Activated CD4-positive, alpha-beta memory T cell treated with anti-CD3 and anti-CD28 coated beads, Interleukin-2, amount 10 ng/mL, durations not matched to agents 7 days and 5 days (primary cell): ENCODE data around the gene SPATA9. TPM values are rescaled to one million over a fixed set of nuclear protein-coding genes. Genes with fewer than 3 reads are reported as not detected.
"Not testable (repeated sequence)": the region's sequence is repeated elsewhere in the genome, so short reads cannot be mapped to it uniquely, and the experiment has no call there.

Experiments
- CTCF ChIA-PET: fragments of 350-600 bp; sonication (Branson Sonifier 250); formaldehyde crosslinking; loops from one replicate; lab custom pipeline; 2021; ENCODE audit warnings: antibody characterized with exemption, inconsistent platforms; lab: Charles Lee
- POLR2A ChIA-PET: fragments of 350-600 bp; sonication (Branson Sonifier 250); formaldehyde crosslinking; loops from one replicate; lab custom pipeline; 2021; ENCODE audit warnings: antibody characterized with exemption; lab: Charles Lee
- DNase-seq: peaks from one replicate; pipeline ENCODE4 v3.0.0-alpha.2; 2020
- H3K27ac Mint-ChIP-seq: one replicate; pipeline ENCODE4 v1.8.0; 2021; ENCODE audit warnings: mild to moderate bottlenecking, mixed read lengths
- H3K27me3 Mint-ChIP-seq: one replicate; pipeline ENCODE4 v1.8.0; 2021; ENCODE audit warnings: mixed read lengths
- H3K36me3 Mint-ChIP-seq: one replicate; pipeline ENCODE4 v1.8.0; 2021; ENCODE audit warnings: low read depth, mixed read lengths
- H3K4me1 Mint-ChIP-seq: one replicate; pipeline ENCODE4 v1.8.0; 2021; ENCODE audit warnings: mixed read lengths
- H3K4me3 Mint-ChIP-seq: one replicate; pipeline ENCODE4 v1.8.0; 2021; ENCODE audit warnings: mild to moderate bottlenecking, mixed read lengths
- H3K9me3 Mint-ChIP-seq: one replicate; pipeline ENCODE4 v1.8.0; 2021; ENCODE audit warnings: mixed read lengths
- total RNA-seq, 2 experiments: library from RNA; stranded (reverse); gene quantifications; one replicate each; pipeline ENCODE4 v1.2.3, GENCODE V29; 2021

SPATA9 gene
- total RNA-seq, 2 experiments from 2014 or later, result not detected

- no peak overlapping the region for H3K27ac Mint-ChIP-seq
- no peak for DNase-seq
- POLR2A ChIA-PET, result no interaction called here
- CTCF ChIA-PET, result no interaction called here
- no peak overlapping the region for H3K4me3 Mint-ChIP-seq
- H3K36me3 Mint-ChIP-seq, result peaks cover 2% of the 10 kb centered on the region
- no peaks in the 10 kb centered on the region for H3K9me3 Mint-ChIP-seq
- peaks cover 24% of the 10 kb centered on the region for H3K27me3 Mint-ChIP-seq
- H3K4me1 Mint-ChIP-seq, result peaks cover 22% of the 10 kb centered on the region
These were observed 28.9 kb upstream of the SPATA9 start for GRCh38 chr5:95711501-95712346.

- Mint-ChIP-seq H3K4me1 (peaks cover 16% of the 10 kb centered on the region), H3K27me3 (peaks cover 19% of the 10 kb centered on the region)
- POLR2A ChIA-PET, H3K27ac Mint-ChIP-seq, H3K36me3 Mint-ChIP-seq, CTCF ChIA-PET, H3K9me3 Mint-ChIP-seq, DNase-seq, H3K4me3 Mint-ChIP-seq: not testable (repeated sequence)
These were observed 28.1 kb upstream of the SPATA9 start for GRCh38 chr5:95710651-95711500.

GRCh38 chr5:95709967-95710650 lies 27.3 kb upstream of the SPATA9 start:
- H3K27me3 Mint-ChIP-seq, result peaks cover 18% of the 10 kb centered on the region
- DNase-seq, result no peak
- no peak overlapping the region for H3K27ac Mint-ChIP-seq
- peaks cover 10% of the 10 kb centered on the region for H3K4me1 Mint-ChIP-seq
- H3K9me3 Mint-ChIP-seq, result no peaks in the 10 kb centered on the region
- no peak overlapping the region for H3K4me3 Mint-ChIP-seq
- ChIA-PET POLR2A (no interaction called here), CTCF (no interaction called here)
- H3K36me3 Mint-ChIP-seq, result no peaks in the 10 kb centered on the region

GRCh38 chr5:95708876-95709275 lies 26.1 kb upstream of the SPATA9 start:
- DNase-seq, result no peak
- POLR2A ChIA-PET, result no interaction called here
- CTCF ChIA-PET, result no interaction called here

GRCh38 chr5:95707534-95708188 lies 24.9 kb upstream of the SPATA9 start:
- H3K4me3 Mint-ChIP-seq, H3K36me3 Mint-ChIP-seq, H3K9me3 Mint-ChIP-seq, CTCF ChIA-PET, H3K27ac Mint-ChIP-seq, DNase-seq, POLR2A ChIA-PET, H3K4me1 Mint-ChIP-seq: not testable (repeated sequence)
- peaks cover 16% of the 10 kb centered on the region for H3K27me3 Mint-ChIP-seq

More at GRCh38 chr5:95708876-95709275, 26.1 kb upstream of the SPATA9 start:
- H3K27me3 Mint-ChIP-seq, result peaks cover 14% of the 10 kb centered on the region
- H3K27ac Mint-ChIP-seq, result no peak overlapping the region
- H3K36me3 Mint-ChIP-seq, result no peaks in the 10 kb centered on the region
- H3K4me3 Mint-ChIP-seq, result no peak overlapping the region
- peaks cover 6% of the 10 kb centered on the region for H3K4me1 Mint-ChIP-seq
- H3K9me3 Mint-ChIP-seq, result no peaks in the 10 kb centered on the region

GRCh38 chr5:95707055-95707454 lies 24.3 kb upstream of the SPATA9 start:
- peaks cover 16% of the 10 kb centered on the region for H3K27me3 Mint-ChIP-seq
- ChIA-PET CTCF (no interaction called here), POLR2A (no interaction called here)
- no peak overlapping the region for H3K4me3 Mint-ChIP-seq
- H3K27ac Mint-ChIP-seq, result no peak overlapping the region
- H3K4me1 Mint-ChIP-seq, result no peaks in the 10 kb centered on the region
- no peak for DNase-seq
- no peaks in the 10 kb centered on the region for H3K9me3 Mint-ChIP-seq
- no peaks in the 10 kb centered on the region for H3K36me3 Mint-ChIP-seq

GRCh38 chr5:95706196-95706595 lies 23.4 kb upstream of the SPATA9 start:
- DNase-seq, CTCF ChIA-PET, H3K4me1 Mint-ChIP-seq, H3K9me3 Mint-ChIP-seq, H3K36me3 Mint-ChIP-seq, H3K27ac Mint-ChIP-seq, H3K4me3 Mint-ChIP-seq: not testable (repeated sequence)
- peaks cover 18% of the 10 kb centered on the region for H3K27me3 Mint-ChIP-seq
- POLR2A ChIA-PET, result interaction anchor here (0.6 kb wide), 1 partner anchor 298 kb away, joined by 3 read pairs; no protein-coding TSS in a partner anchor

- no peaks in the 10 kb centered on the region for H3K9me3 Mint-ChIP-seq
- H3K4me1 Mint-ChIP-seq, result no peaks in the 10 kb centered on the region
- no peak overlapping the region for H3K4me3 Mint-ChIP-seq
- peaks cover 21% of the 10 kb centered on the region for H3K27me3 Mint-ChIP-seq
- no peak for DNase-seq
- ChIA-PET CTCF (interaction anchor here (1.5 kb wide), 1 partner anchor 77 kb away, joined by 3 read pairs; no protein-coding TSS in a partner anchor), POLR2A (no interaction called here)
- H3K36me3 Mint-ChIP-seq, result no peaks in the 10 kb centered on the region
- H3K27ac Mint-ChIP-seq, result no peak overlapping the region
These were observed 21.4 kb upstream of the SPATA9 start for GRCh38 chr5:95704150-95704549.

GRCh38 chr5:95701074-95701473 lies 18.3 kb upstream of the SPATA9 start:
- H3K4me3 Mint-ChIP-seq, result no peak overlapping the region
- no peaks in the 10 kb centered on the region for H3K36me3 Mint-ChIP-seq
- H3K9me3 Mint-ChIP-seq, result no peaks in the 10 kb centered on the region
- no peaks in the 10 kb centered on the region for H3K4me1 Mint-ChIP-seq
- no peak overlapping the region for H3K27ac Mint-ChIP-seq
- ChIA-PET POLR2A (no interaction called here), CTCF (no interaction called here)
- peaks cover 31% of the 10 kb centered on the region for H3K27me3 Mint-ChIP-seq
- no peak for DNase-seq

- Mint-ChIP-seq H3K27ac (no peak overlapping the region), H3K4me3 (no peak overlapping the region), H3K36me3 (no peaks in the 10 kb centered on the region), H3K9me3 (no peaks in the 10 kb centered on the region), H3K27me3 (peaks cover 38% of the 10 kb centered on the region), H3K4me1 (no peaks in the 10 kb centered on the region)
- ChIA-PET POLR2A (no interaction called here), CTCF (no interaction called here)
- no peak for DNase-seq
These were observed 16.5 kb upstream of the SPATA9 start for GRCh38 chr5:95699337-95699736.

GRCh38 chr5:95697781-95698681 lies 15.2 kb upstream of the SPATA9 start:
- H3K4me3 Mint-ChIP-seq, result no peak overlapping the region
- no peak for DNase-seq
- ChIA-PET POLR2A (interaction anchor here (0.6 kb wide), 1 partner anchor 150 kb away, joined by 3 read pairs; no protein-coding TSS in a partner anchor), CTCF (interaction anchor here (1.3 kb wide), 1 partner anchor 34 kb away, joined by 4 read pairs; no protein-coding TSS in a partner anchor)
- no peaks in the 10 kb centered on the region for H3K4me1 Mint-ChIP-seq
- peaks cover 41% of the 10 kb centered on the region for H3K27me3 Mint-ChIP-seq
- H3K27ac Mint-ChIP-seq, result no peak overlapping the region
- no peaks in the 10 kb centered on the region for H3K9me3 Mint-ChIP-seq
- H3K36me3 Mint-ChIP-seq, result no peaks in the 10 kb centered on the region

GRCh38 chr5:95690333-95690732 lies 7.5 kb upstream of the SPATA9 start:
- Mint-ChIP-seq H3K4me3 (no peak overlapping the region), H3K27me3 (peaks cover 34% of the 10 kb centered on the region), H3K27ac (no peak overlapping the region), H3K9me3 (no peaks in the 10 kb centered on the region), H3K36me3 (no peaks in the 10 kb centered on the region), H3K4me1 (no peaks in the 10 kb centered on the region)
- ChIA-PET CTCF (no interaction called here), POLR2A (no interaction called here)
- no peak for DNase-seq
